HG03108 (cell line): ENCODE data around the gene CKB.

Experiments used
- ATAC-seq: cut with Tn5 transposase; IDR thresholded peaks from one replicate; pipeline ENCODE4 v1.9.1; 2021; ENCODE audit warnings: moderate library complexity; ENCODE audit not compliant: unreplicated experiment

Gene CKB

DNA sequence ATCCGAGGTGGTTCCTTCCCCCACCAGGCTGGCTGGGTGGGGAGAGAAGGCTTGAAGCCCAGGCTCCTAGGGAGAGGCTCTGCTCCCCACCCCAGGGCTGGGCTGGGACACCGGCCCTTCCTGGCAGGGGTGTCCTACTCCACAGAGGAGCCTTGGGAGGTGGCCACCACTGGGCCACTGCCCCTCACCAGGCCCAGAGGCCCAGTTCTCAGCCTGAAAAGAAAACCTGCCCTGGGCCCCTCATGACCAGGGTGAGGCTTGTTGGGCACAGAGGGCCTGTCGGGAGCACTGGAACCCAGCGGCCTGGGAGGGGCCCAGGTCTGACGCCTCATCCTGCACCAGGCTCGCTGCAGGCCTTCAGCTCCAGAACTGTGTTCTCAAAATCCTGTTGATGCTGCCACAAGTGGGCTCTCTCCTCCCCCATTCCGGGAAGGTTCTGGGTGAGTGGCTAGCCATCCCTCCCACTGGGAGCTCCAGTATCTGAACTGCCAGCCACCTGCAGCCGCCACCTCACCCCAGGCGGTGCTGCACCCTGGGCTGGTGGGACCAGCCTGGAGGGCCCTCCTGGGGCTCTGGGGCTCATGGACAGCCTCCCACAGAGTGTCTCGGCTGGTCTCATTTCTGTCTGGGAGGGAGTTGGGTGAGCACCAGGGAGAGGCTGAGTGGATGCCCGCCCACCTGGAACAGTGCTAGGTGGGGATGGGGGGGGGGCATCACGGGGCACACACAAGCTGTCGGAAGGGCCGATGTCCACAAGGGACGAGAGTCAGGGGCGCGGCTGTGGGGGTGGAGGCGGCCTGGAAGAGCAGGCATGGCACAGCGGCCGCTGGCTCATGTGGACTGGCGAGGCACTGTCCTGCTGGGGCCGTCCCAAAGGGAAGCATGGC, 28.1 kb upstream of the CKB start:
- no peak for ATAC-seq

DNA sequence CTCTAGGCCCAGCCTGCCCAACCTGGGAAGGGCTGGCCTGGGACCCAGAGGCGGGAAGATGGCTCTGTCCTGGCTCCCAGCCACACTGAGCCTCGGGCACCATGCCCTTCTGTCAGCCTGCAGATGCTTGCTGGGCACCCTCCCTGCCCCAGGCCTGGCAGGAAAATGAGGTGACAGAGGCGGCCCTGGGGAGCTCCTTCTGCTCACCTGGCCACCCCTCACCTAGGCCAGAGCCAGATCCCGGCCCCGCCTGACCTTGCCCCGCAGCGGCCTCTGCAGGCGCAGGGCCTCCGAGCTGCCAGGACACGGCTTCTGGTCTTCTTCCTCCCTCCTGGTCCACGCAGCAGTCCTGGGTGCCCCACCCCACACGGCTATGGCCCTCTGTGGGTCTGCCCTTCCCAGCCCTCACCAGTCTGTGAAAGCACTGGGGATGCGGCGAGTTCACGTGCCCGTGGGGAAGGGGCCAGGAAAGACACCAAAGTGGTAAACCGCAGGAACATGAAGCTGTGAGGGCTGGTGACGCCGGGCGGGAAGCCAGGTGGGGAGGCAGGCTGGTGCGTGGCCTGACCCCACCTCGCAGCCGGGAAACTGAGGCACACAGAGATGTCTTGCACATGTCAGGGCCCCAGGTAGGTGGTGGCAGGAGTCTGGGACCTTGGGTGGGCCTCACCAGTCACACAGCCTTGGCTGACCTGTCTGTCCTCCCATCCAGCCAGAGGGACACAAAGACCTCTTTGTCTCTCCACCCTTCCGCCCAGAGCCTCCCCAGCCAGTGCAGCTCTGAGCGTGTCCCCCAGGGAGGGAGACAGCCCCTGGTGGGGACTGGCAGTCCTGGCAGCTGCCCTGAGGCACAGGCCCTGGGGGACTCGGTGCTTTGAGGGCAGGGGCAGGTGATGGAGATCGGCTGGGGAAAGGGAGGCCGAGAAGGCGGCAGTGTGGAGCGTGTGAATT, 27.0 kb upstream of the CKB start:
- ATAC-seq, result no peak

DNA sequence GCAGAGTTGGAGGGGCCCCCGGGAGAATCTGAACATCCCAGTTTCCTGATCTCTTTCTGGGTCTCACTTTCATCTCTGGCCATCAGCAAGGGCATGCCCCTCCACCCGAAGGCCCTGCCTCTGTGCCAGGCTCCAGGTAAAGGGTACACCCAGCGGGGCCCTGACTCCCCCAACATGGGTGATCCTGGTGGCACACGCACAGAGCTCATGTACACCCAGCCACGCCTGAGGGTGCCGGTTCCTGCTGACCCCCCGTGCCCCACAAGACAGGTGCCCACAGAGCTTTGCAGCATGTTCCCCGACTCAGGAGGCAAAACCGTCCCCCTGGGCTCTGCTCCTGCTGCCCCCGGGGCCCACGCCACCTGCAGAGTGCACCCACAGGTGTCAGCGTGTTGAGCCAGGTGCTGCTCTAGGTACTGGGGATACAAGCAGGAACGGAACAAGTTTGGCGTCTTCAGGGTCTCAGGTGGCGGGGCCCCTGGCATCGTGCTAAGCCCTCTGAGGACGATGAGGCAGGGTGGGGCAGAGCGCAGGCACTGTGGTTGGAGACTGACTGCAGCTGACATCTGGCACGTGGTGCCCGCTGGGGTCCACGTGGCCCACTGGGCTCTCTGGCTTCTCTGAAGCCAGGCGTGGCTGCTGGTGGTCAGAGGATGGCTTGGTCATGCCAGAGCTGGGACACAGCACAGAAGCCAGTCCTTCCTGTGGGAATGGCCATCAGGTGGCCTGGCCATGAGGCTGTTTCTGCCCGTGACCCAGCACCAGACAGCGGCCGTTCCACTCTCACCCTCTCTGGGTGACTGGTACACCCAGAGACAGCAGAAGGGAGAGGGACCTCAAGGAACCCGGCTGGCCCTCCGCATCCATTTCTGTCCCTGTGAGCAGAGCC, 26.1 kb upstream of the CKB start:
- no peak for ATAC-seq

DNA sequence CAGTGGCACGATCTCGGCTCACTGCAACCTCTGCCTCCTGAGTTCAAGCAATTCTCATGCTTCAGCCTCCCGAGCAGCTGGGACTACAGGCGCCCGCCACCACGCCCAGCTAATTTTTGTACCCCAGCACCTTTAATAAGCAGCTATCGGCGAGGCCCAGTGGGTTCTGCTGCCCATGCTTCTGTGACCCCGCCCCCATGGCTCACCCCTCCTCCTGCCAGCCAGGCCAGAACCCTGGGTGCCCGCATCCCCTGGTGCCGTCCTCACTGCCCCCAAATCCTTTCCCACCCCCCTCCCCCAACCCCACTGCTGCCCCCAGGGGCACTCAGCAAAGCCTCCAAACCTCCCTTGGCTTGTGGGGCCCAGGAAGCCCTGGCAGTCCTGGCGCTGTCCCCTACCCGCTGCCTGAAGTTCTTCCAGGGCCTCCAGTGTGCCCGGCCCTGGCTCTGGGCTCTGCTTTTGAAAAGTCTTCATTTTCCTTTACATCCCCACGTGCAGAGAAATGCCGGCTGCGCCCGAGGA, 25.4 kb upstream of the CKB start:
- ATAC-seq, result no peak

DNA sequence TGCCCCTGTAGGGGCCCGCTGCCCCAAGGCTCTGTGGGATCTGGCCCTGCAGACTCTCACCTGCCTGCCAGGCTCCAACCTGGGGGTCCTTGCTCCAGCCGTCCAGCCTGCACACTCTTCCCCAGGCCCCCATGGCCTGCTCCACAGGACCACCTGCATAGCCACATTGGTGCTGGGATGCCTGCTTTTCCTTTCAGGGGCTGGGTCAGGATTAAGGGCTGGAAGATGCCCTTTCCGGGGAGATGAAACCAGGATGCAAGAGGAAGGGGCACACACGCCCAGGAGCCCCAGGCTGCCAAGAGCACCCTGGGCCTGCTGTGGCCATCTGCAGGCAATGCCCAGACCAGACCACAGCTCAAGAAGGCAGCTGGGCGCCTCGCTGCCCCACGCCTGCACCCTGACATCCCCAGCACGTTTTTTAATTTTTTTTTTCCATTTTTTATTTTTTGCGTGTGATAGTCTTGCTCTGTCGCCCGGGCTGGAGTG, 24.9 kb upstream of the CKB start:
- ATAC-seq, result no peak

DNA sequence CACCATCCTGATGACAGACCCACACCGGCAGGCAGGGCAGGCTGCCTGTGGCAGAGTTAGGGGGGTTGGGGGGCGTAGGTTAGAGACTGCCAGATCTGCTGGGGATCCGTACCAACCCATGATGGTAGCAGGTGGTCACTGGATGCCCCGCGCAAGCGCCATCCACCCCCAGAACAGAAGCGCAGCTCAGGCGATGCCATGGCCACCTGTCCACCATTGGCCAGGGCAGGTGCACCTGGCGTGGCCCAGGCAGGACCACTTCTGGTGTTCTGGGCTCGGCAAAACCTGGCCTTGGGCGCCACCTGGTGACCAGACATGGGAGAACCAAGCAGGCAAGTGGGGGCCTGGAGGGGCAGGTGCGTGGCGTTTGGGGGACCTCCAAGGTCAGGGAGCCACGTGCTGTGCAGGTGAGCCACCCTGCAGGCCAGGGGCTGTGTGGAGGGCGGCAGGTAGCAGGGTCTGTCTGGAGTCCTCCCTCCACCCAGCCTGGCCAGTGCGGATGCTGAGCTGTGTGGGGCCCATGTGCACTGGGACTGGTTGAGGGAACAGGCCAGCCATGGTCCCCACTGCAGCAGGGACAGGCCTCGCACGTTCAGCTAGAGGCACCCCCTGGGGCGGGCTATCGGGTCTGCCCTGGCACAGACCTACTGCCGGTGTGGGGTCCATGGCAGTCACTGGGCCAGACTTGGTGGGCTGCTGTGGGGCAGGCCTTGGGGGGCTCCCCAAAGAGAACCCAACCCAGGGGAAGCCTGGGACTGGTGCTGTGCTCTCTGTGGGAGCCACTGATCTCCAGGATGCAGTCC, 24.2 kb upstream of the CKB start:
- no peak for ATAC-seq

DNA sequence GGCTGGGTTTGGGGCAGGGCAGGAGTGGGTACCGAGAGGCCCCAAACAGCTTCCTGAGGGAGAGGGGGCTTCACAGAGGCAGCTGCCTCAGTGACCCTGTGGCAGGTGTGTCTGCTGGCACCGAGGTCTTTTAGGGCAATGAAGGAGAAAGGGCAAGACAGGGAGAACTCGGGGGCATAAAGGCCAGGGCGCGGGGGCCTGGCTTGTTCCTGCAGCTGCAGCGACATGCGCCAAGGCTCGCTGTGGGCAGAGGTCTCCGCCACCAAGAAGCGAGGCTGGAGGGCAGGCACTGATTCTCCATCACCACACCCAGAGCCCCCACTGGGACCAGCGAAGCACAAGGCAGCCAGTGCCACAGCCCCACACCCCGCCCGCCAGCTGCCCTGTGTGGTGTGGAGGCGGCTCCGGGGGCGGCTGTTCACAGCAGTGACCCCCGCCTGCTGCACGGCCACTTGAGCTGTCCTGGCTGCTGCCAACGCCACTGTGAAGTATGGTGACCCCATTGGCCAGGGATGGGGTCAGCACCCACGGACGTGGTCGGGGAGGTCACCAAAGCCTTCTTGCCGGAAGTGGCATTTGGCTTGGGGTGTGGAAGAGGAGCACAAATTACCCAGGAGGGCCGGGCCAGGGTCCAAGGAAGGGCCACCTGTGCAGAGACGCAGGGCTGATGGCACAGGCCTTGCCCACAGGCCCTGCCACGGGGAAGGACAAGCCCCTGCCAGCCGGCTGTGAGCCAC, 23.5 kb upstream of the CKB start:
- no peak for ATAC-seq

DNA sequence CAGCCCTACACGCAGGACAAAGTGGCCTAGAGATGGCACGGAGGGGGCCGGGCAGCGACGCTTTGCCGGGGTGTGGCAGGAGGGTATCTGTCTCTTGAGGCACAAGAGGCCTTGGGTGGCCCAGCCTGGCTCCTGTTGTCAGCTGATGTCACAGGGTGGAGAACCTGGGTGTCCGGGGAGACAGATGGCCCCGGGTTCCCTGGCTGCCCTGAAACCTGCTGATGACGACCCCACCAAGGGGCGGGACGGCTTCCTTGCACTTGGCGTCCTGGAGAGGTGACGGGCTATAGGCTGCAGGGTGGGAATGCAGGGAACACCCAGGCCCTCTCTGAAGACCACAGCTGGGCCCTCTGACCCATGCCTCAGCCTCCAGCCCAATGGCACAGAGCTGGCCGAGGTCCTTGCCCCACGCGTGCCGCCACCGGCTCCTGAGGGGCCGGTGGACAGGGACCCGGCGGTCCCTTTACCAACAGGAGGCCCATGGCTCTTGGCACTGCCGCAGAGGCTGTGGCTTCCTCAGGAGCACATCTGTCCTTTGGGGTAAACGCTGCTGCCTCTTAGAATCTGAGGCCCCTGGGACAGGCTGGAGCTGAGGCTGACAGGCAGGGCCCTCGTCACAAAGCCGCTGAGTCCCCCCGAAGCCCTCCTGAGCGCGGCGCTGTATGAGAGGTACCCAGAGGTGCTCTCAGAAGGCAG, 22.7 kb upstream of the CKB start:
- no peak for ATAC-seq

DNA sequence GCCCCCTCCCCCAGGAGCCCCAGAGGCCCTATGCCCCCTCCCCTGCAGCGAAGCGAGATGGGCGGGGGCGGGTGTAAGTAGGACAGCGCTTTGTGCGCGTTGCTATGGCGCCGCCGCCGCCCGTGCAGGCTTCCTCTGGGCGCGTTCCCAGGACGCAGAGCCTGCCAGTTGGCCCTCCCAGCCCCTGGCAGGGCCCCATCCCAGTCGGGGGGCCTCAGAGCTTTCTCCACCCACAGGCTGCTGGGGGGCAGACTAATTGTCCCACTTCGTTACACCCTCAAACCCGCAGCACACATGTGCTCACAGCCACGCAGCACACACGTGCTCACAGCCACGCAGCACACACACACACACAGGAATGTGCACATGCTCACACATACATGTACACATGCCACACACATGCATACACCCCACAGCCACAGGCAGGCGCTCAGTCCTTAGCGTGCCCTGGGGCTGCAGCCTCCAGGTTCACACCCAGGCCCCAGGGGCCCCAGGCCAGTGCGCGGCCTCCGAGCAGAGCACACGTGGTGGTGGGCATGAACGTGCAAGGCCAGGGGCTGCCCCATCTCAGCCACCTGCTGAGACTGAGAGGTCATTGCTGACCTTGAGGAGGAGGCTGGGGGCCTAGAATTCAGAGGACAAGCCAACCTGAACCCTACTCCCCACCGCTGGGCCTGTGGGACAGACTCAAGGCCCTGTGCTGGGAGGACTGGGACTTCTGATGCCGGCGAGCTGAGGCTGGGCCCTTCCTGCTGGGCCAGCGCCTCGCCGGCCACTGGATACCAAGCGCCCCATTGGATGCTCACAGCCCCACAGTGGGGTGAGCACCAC, 22.0 kb upstream of the CKB start:
- ATAC-seq, result no peak

DNA sequence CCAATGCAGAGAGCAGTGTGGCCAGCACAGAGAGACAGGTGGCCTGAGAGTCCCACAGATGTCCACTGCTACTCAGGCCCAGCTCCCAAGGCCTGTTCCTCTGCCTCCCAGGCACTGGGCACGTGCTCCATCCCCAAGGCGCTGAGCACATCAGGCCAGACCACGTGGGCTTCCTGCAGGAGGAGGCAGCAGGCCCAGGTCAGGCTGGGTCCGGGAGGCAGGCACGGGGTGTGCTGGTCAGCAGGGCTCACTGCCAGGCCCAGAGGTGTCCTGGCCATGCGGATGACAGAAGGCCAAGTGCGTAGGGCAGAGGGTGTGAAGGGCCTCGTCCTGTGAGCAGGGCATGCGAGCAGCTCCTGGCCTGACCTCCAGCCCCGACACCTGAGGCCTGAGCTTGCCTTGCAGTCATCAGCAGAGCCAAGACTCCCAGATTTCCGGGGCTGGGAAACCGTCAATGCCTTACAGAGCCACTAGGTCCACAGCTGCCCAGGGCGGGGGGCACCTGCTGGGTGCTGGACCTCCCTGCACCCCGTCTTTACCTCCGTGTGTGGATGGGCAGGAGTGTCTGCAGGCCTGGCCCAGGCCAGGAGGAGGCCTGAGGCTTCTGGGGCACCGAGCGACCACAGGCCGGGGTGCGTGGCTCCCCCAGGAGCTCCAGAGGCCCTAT, 21.2 kb upstream of the CKB start:
- ATAC-seq, result no peak

DNA sequence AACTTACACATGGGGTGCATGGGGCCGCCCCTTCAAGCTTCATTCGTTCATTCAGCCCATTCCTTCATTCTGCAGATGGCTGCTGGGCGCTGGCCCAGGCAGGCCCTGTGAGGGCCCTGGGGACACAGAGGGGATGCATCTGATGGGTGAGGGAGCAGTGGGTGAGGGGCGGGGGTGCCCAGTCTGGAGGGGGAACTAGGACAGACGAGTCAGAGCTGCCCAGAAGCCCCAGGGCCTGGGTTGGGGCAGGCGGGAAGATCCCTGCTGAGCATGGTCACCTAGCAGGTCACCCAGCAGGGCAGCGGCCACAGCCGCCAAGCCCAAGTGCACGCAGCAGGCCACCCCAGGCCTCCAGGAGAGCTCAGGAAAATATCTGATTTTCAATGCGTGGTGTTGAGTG, 20.5 kb upstream of the CKB start:
- no peak for ATAC-seq

DNA sequence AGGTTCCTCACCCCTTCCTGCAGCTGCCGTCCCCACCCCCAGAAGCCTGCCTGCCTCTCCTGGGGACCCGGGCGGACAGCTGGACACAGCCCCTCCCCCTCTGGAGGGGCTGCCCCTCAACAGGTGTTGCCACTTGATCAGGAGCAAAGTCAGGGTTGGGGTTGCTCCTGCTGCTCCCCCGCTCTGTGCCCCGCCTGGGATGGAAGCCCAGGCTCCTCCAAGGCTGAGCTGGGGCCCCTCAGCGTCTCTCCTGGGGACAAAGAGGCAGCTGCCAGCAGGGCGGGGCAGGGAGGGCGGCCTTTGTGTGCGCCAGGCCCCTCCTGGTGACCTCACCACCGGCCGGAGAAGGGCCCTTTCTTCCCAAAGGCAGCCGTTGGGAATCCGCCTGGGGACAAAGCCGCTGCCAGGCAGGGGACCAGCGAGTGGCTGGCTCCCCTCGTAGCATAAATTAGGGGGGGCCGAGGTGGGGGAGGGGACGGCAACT, 20.0 kb upstream of the CKB start:
- ATAC-seq, result no peak

DNA sequence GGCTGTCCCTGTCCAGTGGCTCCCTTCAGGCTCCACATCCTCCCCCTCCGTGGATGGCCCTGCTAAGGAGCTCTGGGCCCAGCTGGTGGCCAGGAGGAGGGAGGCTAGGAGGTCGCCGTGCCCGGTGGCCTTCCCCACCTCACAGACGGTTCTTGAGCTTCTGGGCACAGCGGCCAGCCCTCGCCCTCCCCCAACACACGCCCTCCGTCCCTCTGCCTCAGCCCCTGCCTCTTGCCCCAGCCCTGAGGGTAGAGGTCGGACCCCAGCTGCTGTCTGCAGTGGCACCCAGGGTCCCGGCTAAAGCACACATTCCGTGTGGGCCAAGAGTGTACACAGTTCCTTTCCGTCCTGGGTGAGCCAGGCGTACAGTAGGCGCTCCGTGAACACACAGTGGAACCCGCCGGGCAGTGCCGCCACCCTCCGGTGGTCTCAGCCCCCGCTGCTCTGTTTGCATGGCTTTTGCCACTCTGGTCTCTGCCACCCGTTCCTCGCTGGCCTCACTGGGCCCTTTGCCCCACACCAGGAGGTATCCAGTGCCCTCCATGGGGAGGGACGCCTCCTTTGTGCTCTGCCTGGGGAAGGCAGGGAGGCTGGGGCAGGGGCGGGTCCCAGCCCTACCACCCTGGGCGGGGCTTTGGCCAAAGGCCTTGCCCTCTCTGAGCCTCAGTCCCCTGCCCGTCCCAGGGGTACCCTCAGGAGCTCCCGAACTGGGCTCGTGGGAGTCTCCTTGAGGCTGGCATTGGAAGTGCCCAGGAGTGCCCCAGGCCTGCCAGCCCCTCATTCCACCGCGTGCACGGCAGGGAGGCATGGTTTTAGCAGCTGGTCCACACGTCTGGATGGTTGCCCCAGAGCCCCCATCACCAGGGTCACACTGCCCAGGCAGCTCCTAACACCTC, 19.3 kb upstream of the CKB start:
- no peak for ATAC-seq

DNA sequence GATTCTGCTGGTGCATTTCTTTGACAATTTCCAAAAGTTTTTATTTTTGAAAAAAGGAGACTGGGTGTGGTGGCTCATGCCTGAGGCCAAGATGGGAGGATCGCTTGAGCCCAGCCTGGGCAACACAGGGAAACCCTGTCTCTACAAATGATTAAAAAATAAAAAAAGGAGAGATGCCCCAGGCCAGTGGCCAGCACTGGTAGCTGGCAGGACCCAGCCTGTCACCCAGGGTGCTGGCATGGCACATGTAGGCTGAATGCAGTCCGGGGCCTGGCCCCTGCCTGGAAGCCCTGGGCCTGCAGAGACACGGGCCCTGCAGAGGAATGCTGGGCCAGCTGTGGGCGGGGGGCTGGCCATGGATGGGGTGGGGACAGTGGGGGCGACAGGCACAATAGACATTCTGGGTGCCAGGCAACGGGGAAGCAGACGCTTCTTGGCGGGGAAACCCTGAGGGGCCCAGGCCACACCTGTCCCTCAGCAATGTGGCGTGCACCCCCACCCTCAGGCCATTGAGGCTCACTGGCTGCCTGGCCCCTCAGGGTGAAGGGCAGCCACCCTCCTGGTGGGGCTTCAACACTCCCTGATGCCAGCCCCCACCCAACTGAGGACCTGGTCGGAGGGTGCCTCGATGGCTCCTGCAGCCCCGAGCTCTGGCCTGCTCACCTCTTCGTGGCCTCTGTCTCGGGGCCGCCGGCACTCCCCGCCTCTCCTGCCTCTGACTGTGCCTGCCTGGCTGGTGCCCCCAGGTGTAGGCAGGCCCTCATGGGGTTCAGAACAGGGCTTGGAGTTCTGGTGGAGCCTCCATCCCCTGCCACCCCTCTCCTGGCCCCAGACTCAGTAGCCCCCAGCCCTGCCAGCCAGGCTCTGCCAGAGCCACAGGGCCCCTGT, 18.4 kb upstream of the CKB start:
- no peak for ATAC-seq
